ENCODE data around the gene SRPK3.

The SRPK3 gene

DNA sequence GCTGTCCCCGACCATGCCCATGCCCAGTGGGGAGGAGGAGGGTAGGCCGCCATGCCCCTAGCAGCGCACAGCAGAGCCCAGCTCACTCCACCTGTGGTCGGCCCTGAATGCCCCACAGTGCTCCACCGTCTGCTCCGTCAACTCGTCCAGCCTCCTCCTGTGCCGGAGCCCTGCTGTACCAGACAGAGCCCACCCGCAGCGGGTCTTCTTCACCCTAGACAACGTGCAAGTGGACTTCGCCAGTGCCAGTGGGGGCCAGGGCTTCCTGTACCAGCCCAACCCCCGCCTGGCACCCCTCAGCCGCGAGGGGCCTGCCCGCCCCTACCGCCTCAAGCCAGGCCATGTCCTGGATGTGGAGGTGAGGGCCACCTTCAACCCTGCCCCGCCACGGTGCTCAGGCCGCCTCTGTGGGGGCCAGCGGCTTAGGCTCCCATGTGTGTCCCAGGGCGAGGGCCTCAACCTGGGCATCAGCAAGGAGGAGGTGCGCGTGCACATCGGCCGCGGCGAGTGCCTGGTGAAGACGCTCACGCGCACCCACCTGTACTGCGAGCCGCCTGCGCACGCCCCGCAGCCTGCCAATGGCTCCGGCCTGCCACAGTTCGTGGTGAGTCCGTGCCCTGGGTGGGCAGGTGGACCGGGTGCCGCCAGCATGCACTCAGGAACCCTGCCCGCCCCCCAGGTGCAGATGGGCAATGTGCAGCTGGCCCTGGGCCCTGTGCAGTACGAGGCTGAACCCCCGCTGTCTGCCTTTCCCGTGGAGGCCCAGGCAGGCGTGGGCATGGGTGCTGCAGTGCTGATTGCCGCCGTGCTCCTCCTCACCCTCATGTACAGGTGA lies 6.9 kb upstream of the SRPK3 start:
- no peak overlapping the region for H3K4me3 ChIP-seq (ENCODE audit: low read depth, low read length)
- TF ChIP-seq, protein P1, sequence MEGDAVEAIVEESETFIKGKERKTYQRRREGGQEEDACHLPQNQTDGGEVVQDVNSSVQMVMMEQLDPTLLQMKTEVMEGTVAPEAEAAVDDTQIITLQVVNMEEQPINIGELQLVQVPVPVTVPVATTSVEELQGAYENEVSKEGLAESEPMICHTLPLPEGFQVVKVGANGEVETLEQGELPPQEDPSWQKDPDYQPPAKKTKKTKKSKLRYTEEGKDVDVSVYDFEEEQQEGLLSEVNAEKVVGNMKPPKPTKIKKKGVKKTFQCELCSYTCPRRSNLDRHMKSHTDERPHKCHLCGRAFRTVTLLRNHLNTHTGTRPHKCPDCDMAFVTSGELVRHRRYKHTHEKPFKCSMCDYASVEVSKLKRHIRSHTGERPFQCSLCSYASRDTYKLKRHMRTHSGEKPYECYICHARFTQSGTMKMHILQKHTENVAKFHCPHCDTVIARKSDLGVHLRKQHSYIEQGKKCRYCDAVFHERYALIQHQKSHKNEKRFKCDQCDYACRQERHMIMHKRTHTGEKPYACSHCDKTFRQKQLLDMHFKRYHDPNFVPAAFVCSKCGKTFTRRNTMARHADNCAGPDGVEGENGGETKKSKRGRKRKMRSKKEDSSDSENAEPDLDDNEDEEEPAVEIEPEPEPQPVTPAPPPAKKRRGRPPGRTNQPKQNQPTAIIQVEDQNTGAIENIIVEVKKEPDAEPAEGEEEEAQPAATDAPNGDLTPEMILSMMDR (IDR thresholded peaks at IDR 0.05; ENCODE audit: borderline replicate concordance, insufficient read depth, low read depth, low read length), result no peak

- TF ChIP-seq, protein P1 (IDR thresholded peaks at IDR 0.05; ENCODE audit: borderline replicate concordance, insufficient read depth, low read depth, low read length), result no peak
- no peak overlapping the region for H3K4me3 ChIP-seq (ENCODE audit: low read depth, low read length)
Measured at GRCh38 chrX:153774576-153775292, 6.1 kb upstream of the SRPK3 start.

DNA sequence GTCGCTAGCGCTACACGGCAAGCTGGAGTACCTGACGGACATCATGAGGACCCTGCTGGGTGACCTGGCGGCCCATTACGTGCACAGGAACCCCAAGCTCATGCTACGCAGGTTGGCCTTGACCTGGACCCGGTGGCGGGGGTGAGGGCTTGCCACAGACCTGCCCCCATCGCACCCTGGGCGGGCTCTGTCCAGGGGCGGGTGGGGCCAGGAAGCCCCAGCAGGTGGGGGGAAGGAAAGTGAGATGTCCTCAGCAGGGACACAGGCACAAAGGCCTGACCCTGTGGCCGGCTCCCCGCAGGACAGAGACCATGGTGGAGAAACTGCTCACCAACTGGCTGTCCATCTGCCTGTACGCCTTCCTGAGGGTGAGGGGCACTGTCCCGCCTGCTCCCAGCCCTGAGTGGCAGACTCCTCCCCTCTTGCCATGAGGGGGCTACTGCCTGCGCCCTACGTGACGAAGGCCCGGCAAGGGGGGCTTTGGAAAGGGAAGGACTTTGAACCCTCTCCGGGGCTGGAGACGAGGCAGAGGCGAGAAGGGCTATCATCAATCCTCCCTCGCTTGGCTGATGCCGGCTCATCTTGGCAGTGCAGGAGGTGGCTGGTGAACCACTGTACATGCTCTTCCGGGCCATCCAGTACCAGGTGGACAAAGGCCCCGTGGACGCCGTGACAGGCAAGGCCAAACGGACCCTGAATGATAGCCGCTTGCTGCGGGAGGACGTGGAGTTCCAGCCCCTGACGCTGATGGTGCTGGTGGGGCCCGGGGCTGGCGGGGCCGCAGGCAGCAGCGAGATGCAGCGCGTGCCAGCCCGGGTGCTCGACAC lies 5.3 kb upstream of the SRPK3 start:
- TF ChIP-seq, protein P1 (IDR thresholded peaks at IDR 0.05; ENCODE audit: borderline replicate concordance, insufficient read depth, low read depth, low read length), result no peak
- H3K4me3 ChIP-seq (ENCODE audit: low read depth, low read length), result no peak overlapping the region

GRCh38 chrX:153776120-153776599 lies 4.7 kb upstream of the SRPK3 start:
- TF ChIP-seq, protein P1 (IDR thresholded peaks at IDR 0.05; ENCODE audit: borderline replicate concordance, insufficient read depth, low read depth, low read length), result no peak
- H3K4me3 ChIP-seq (ENCODE audit: low read depth, low read length), result no peak overlapping the region

DNA sequence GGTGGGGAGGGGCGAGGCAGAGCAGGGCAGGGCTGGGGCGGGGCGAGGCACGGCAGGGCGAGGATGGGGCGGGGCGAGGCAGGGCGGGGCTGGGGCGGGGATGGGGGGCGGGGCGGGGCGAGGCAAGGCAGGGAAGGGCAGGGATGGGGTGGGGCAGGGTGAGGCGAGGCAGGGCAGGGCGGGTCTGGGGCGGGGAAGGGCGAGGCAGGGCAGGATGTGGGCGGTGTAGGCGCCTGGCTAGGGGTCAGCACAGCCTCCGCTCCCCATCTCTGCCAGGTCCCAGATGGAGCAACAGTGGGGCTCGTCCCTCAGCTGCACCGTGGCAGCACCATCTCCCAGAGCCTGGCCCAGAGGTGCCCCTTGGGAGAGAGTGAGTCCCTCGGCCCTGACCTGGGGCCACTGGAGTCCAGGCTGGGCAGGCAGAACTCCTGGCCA lies 4.2 kb upstream of the SRPK3 start:
- TF ChIP-seq, protein P1 (IDR thresholded peaks at IDR 0.05; ENCODE audit: borderline replicate concordance, insufficient read depth, low read depth, low read length), result no peak
- H3K4me3 ChIP-seq (ENCODE audit: low read depth, low read length), result no peak overlapping the region

- no peak overlapping the region for H3K4me3 ChIP-seq (ENCODE audit: low read depth, low read length)
- TF ChIP-seq, protein P1 (IDR thresholded peaks at IDR 0.05; ENCODE audit: borderline replicate concordance, insufficient read depth, low read depth, low read length), result no peak
Measured at GRCh38 chrX:153777261-153778090, 3.4 kb upstream of the SRPK3 start.

Measured in GM12875 (cell line).